Endothelial cell of umbilical vein (primary cell): Measurements from ENCODE around the gene KDM7A.
"Not testable (repeated sequence)": the region's sequence is repeated elsewhere in the genome, so short reads cannot be mapped to it uniquely, and the experiment has no call there.

Source experiments
- CTCF ChIP-seq, 2 donors: IDR thresholded peaks; 1 replicate in 1 of 2; 2 replicates in 1 of 2; pipeline ENCODE4 v1.5.1; 2011; ENCODE audit warnings: low read length in 2 of 2, mild to moderate bottlenecking in 2 of 2, moderate library complexity in 2 of 2, control low read depth in 1 of 2, inconsistent platforms in 1 of 2, low read depth in 1 of 2; ENCODE audit not compliant: insufficient read depth in 1 of 2; ENCODE audit errors: extremely low read depth in 1 of 2
- EZH2 ChIP-seq: IDR thresholded peaks from 2 replicates; pipeline ENCODE4 v1.6.1; 2012; ENCODE audit warnings: borderline replicate concordance, low read depth, mild to moderate bottlenecking, moderate library complexity, low read length, inconsistent platforms; ENCODE audit not compliant: severe bottlenecking
- FOS ChIP-seq: IDR thresholded peaks from 2 replicates; pipeline ENCODE4 v1.6.1; 2011; ENCODE audit warnings: mild to moderate bottlenecking, low read length, moderate library complexity, borderline replicate concordance; ENCODE audit not compliant: insufficient read depth
- GATA2 ChIP-seq: IDR thresholded peaks from 2 replicates; pipeline ENCODE4 v1.7.0; 2011; ENCODE audit warnings: low read depth, mild to moderate bottlenecking, moderate library complexity, mixed read lengths, low read length; ENCODE audit not compliant: insufficient read length, insufficient read depth
- MAX ChIP-seq: IDR thresholded peaks from 2 replicates; pipeline ENCODE4 v1.6.1; 2011; ENCODE audit not compliant: insufficient read depth, insufficient read length
- MYC ChIP-seq: IDR thresholded peaks from one replicate; pipeline ENCODE4 v1.6.1; 2011; ENCODE audit warnings: mild to moderate bottlenecking, low read depth, low read length
- POLR2A ChIP-seq: IDR thresholded peaks from 2 replicates; pipeline ENCODE4 v1.6.1; 2012; ENCODE audit warnings: low read depth, mild to moderate bottlenecking, control low read depth, low read length
- POLR2AphosphoS5 ChIP-seq: IDR thresholded peaks from 2 replicates; pipeline ENCODE4 v1.6.1; 2012; ENCODE audit warnings: low read depth, mild to moderate bottlenecking, control low read depth, low read length, moderate library complexity; ENCODE audit not compliant: insufficient read depth

- TF ChIP-seq CTCF (IDR thresholded peaks at IDR 0.05; ENCODE audit: extremely low read depth in 1 of 2, insufficient read depth in 1 of 2, low read depth in 1 of 2, low read length in 2 of 2); POLR2A; POLR2AphosphoS5; EZH2; GATA2; FOS; MAX; MYC: not testable (repeated sequence)
These were observed 62.0 kb downstream of the KDM7A start for GRCh38 chr7:140114817-140115216.
